ENCODE results near the gene MPV17.
"Not testable (repeated sequence)": the region's sequence is repeated elsewhere in the genome, so short reads cannot be mapped to it uniquely, and the experiment has no call there.

MPV17 gene

GRCh38 chr2:27322766-27323595, at the start of gene MPV17:
MPV17 (minus strand) TSS chr2:27323097; CDS start chr2:27322517, 580 bp downstream.
- peak; percentile 82 for DNase-seq

GRCh38 chr2:27370816-27371620, 48.1 kb upstream of the MPV17 start:
- DNase-seq: no peak

- DNase-seq: peak; percentile 89
Observed at GRCh38 chr2:27370026-27370815, 47.3 kb upstream of the MPV17 start, which contains the start of the genes EIF2B4 and SNX17. EIF2B4 (minus strand) TSS chr2:27370338; CDS start chr2:27370314, 24 bp downstream. SNX17 (plus strand) TSS chr2:27370616; CDS start chr2:27370744, 128 bp downstream.

- DNase-seq: no peak
Observed at GRCh38 chr2:27369471-27370025, 46.7 kb upstream of the MPV17 start.

- DNase-seq: no peak
Observed at GRCh38 chr2:27363933-27364332, 41.0 kb upstream of the MPV17 start.

GRCh38 chr2:27362678-27363420, 40.0 kb upstream of the MPV17 start:
- no peak for DNase-seq

GRCh38 chr2:27356382-27357181, 33.7 kb upstream of the MPV17 start, which contains the start of gene GTF3C2:
GTF3C2 (minus strand) TSS chr2:27356764; CDS start chr2:27343554, 13,210 bp downstream.
- DNase-seq: peak; percentile 89

GRCh38 chr2:27356056-27356381, 33.1 kb upstream of the MPV17 start:
- DNase-seq: no peak

GRCh38 chr2:27354597-27354927, 31.7 kb upstream of the MPV17 start:
- DNase-seq: no peak

- DNase-seq: no peak
Observed at GRCh38 chr2:27353762-27354596, 31.1 kb upstream of the MPV17 start.

GRCh38 chr2:27353386-27353761, 30.5 kb upstream of the MPV17 start:
- not testable (repeated sequence) for DNase-seq

GRCh38 chr2:27351802-27352598, 29.1 kb upstream of the MPV17 start:
- no peak for DNase-seq

GRCh38 chr2:27350106-27350693, 27.3 kb upstream of the MPV17 start:
- no peak for DNase-seq

GRCh38 chr2:27347641-27348040, 24.7 kb upstream of the MPV17 start:
- no peak for DNase-seq

- no peak for DNase-seq
Observed at GRCh38 chr2:27336173-27336572, 13.3 kb upstream of the MPV17 start.

- DNase-seq: no peak
Observed at GRCh38 chr2:27335311-27335710, 12.4 kb upstream of the MPV17 start.

GRCh38 chr2:27324720-27325119, 1.8 kb upstream of the MPV17 start:
- no peak for DNase-seq

- DNase-seq: no peak
Observed at GRCh38 chr2:27323596-27324285, 844 bp upstream of the MPV17 start.

Measured in NCI-H187 treated with DMSO at 0.1 percent for 48 hours (cell line).